Stimulated activated CD4-positive, alpha-beta T cell treated with anti-CD3 and anti-CD28 coated beads, Interleukin-2, amount 100 ng/mL, for 48 hours (primary cell): Measurements from ENCODE around the gene UBE2R2.

ENCODE experiments used
- DNase-seq, 2 donors: peaks; one replicate each; pipeline ENCODE4 v3.0.0-alpha.2; 2020

UBE2R2 gene

DNA sequence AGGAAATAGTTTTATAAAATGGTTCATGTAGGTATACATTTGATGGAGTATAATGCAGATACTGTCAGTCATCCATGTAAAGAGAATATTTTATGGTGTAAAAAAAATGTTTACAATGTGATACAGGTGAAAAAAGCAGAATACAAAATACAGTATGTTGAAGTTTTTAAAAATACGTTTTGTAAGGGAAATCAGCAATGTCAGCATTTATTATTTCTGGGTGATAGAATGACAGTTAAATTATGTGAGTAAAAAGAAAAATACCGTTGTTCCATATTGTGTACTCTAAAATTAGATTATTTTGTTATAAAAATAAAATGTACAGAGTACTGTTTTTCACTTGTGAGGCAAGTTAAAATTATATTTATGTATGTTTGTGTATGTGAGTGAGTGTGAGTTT is 69.0 kb downstream of the UBE2R2 start:
- DNase-seq = no peak

DNA sequence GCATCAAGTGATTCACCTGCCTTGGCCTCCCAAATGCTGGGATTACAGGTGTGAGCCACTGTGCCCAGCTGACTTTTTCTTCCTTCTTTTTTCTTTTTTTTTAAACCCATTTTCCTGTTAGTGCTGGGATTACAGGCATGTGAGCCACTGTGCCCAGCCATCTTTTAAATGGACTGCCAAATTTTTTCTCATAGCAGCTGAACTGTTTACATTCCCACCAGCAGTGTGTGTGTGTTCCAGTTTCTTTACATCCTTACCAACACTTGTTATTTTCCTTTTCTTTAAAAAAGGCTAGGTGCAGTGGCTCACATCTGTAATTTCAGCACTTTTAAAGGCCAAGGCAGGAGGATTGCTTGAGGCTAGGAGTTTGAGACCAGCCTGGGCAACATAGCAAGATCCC is 76.9 kb downstream of the UBE2R2 start:
- no peak for DNase-seq

DNA sequence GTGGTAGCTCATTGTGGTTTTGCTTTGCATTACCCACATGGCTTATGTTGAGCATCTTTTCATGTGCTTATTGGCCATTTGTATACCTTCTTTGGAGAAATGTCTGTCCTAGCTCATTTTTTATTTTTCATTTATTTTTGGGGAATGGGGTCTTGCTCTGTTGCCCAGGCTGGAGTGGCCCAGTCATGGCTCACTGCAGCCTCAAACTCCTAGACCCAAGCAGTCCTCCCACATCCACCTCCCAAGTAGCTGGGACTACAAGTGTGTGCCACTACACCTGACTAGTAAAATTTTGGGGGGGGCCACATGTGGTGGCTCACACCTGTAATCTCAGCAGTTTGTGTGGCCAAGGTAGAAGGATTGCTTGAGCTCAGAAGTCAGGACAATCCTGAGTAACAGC is 77.4 kb downstream of the UBE2R2 start:
- DNase-seq = no peak

DNA sequence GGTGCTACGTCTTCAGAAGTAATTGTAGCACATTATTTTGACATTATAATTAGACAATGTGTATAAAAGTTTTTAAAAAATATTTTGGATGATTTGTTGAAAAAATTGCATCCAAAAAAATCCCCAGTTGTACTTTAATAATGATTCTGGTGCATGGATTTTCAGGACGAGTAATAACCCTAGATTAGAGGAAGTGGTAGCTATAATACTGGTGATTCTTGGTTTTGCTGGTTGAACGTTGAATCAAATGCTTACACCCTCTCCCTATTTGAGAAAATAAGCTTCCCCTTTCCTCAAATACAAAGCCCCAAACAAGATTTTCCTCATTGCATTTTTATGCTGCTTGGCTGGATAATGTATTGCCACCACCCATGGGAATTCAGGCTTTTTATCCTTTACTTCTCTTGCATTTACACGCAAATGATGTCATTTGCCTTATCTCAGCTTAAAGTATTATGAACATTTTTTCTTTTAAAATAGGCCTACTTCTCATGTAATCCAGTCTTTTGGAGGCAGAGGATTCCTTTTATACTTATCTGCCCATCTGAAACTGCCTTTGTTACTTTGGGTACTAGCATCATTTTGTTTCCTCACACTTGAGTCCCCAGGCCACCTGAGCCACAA is 86.3 kb downstream of the UBE2R2 start:
- no peak for DNase-seq

DNA sequence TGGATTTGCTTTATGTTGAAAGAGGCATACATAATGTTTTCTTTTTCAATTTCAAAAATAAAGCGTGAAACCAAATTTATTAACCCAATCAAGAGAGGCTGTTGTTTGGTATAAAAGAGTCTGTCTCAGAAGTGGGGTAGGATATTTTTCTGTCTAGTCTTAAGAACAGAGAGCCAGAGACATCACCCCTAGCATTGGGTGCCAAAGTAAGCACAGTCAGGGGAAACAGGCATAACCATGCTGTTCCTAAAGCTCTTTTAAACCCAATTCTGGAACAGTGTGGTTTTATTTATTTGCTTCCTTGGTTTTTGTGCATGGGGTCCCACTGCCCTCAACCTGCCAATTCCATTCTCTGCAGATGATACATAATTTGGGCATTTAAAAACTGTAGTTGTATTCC is 88.2 kb downstream of the UBE2R2 start:
- no peak for DNase-seq

DNA sequence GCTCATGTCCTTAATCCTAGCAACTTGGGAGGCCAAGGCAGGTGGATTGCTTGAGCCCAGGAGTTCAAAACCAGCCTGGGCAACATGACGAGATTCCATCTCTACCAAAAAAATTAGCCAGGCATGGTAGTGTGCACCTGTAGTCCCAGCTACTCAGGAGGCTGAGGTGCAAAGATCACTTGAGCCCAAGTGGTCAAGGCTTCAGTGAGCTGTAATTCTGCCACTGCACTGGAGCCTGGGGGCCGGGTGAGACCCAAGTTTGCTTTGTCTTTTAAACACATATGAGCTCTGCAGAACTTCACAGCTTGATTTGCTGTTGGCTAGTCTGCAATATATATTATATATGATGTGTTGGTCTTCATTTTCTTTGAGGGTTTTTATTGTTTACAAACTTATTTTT is 89.8 kb downstream of the UBE2R2 start:
- DNase-seq = no peak

DNA sequence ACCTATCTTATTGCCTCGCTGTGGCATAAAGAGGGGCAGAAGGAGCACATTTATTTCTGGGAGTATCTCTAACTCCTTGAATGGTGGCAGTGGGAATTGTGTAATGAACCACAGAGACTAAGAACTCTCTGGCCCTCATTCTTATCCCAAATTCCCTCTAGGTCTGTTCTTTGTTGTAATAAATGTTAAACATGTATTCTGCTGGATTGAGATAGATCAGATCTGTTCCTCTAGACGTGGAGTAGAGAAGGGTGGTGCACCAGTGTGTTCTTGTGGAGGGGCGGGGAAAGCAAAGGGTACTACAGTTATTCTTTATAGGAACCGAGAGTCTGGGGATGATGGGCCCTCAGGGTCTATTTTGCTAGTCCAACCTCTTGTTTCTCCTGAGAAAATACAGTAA is 90.4 kb downstream of the UBE2R2 start:
- no peak for DNase-seq

DNA sequence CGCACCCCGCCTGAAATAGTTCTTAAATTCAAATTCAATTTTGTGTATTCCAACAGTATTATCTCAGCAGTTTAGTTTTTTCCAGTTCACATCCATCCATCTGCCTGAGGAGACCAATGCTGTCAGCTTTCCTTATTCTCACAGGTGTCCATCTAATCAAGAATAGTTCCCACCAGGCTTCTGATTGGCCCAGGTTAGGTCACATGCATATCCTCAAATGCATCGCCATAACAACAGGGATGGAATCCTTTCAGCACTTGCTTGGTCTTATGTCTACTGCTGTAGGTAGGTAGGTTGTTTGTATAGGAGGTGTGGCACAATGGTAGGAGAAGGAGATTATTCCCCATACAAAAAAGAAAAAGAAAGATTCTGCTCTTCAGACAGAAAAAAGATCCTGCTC is 91.2 kb downstream of the UBE2R2 start:
- DNase-seq = no peak

DNA sequence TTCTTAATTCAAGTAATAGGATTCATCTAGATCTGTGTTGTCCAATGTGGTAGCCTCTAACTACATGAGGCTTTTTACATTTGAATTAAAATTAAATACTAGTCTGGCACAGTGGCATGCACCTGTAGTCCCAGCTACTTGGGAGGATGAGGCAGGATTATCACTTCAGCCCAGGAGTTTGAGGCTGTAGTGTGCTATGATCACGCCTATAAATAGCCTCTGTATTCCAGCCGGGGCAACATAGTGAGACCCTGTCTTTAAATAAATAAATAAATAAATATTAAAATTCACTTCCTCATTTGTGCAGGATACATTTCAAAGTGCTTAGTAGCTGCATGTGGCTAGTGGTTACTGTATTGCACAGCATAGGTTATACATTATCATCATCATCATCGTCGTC is 91.8 kb downstream of the UBE2R2 start:
- DNase-seq = no peak

DNA sequence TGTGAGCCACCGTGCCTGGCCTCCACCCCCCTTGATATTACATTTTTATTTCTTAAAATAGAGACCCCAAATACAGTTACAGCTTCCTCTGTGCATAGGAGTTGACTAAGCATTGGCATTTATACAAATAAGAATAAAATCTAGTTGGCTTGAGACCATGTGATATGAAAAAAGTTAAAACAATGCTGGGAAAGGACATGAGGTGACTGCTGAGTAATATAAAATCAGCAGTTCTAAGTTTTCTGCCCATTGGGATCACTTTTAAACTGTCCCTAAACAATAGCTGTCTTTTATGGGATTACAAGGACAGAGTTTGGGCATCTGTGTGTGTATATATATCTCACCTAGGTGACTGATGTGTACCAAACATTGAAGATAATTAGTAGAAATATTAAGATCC is 96.6 kb downstream of the UBE2R2 start:
- no peak for DNase-seq

DNA sequence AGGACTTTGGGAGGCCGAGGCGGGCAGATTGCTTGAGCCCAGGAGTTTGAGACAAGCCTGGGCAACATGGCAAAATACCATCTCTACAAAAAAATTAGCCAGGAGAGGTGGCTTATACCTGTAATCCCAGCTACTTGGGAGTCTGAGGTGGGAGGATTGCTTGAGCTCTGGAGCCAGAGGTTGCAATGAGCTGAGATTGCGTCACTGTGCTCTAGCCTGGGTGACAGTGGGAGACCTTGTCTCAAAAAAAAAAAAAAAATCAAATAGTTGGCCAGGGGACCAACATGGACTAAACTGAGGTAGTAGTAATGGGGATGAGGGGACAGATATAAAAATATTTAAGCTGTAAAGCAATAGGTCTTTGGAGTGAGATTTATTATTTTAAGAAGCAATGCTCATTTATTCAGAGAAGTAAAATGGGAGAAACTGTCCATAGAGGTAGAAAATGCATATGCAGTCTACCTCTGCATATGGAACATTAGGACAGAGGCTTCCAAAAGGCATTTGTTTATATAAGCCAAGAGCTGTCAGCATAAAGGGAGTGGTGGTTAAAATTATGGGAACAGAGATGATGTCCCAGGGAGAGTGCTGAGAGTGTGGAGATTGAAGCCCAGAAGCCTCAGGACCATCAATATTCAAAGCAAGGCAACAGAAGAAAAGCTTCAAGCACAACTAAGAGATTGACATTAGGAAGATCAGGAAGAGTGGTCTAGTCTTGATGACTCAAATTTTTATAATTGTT is 98.1 kb downstream of the UBE2R2 start:
- no peak for DNase-seq

DNA sequence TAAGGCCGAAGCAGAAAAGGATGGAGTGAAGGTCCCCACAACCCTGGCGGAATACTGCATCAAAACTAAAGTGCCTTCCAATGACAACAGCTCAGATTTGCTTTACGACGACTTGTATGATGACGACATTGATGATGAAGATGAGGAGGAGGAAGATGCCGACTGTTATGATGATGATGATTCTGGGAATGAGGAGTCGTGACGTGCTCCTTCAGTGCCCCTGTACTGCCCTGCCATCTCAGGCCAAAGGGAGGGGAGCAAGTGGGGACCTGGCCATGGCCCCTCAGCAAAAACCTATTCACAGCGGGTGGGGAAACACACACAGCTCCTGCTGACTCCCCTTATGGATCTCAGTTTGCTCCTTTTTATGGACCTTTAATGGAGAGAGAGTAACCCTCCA is 100.1 kb downstream of the UBE2R2 start:
- DNase-seq = no peak

DNA sequence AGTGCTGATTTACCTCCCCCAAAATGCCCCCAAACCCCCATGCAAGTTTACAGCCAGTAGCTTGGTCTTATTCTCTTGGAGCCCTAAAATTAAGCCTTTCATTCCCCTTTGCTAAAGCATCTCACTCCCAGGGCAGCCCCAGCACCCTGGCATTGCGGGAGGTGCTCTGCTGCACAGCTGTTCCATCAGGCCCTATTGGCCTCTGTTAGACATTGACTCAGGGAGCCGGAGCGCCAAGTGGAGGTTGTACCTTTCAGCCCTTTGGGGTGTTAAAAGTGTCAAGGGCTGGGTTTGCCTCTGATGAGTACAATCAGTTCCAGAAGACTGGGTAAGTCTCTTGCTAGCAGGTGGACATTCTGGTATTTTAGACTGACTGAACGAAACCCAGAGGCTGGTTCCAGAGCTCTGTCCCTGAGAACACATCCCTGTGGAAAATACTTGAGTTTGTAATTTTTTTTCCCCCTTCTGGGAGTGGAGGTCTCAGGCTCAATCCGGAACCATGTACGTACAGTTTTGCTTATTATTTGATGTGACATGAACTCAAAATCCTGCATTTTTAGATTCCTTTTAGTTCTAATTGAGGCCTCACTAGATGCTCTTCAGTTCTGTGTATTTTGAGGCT is 102.4 kb downstream of the UBE2R2 start:
- DNase-seq = no peak

DNA sequence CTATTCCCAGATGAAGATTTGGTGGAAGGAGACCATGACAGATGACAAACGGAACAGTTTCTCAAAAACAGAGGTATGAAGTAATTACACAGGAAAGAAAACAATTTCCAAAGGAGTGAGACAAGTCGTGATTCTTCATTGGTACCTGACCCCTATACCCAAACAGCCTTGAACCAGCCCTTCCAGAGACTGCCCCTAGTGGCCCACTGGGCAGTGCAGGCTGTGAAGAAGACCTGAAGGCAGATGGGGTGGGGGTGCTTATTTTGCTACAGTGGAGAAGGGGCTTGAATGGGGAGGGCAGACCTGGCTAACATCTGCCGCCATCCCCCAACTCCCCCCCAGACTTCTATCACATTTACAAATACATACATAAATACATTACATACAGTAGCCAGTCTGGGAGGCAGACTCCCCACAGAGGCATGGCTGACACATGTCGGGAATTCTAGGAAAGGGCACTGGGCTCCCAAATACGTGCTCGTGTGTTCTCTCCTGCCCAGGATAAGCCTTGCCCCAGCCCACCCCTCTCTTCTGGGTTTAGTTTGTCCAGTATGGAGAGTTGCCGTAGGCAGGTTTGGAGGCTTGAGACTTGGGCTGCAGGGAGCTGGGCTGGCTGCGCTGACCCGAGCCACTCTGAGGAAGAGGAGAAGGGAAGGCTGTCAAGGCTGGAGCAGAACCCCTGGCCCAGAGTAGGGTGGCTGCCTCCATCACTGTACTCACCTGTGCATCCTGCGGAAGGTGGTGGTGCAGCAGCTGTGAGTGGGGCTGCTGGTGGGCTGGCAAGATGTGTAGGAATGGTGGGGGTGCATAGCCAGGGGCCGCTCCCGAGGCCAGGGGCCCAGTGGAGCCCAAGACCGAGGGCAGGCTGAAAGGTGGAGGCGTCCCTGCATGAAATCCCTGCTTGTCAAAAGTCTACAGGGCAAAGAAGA is 105.3 kb downstream of the UBE2R2 start:
- peak in 1 of 2 donors; percentile 26 for DNase-seq

DNA sequence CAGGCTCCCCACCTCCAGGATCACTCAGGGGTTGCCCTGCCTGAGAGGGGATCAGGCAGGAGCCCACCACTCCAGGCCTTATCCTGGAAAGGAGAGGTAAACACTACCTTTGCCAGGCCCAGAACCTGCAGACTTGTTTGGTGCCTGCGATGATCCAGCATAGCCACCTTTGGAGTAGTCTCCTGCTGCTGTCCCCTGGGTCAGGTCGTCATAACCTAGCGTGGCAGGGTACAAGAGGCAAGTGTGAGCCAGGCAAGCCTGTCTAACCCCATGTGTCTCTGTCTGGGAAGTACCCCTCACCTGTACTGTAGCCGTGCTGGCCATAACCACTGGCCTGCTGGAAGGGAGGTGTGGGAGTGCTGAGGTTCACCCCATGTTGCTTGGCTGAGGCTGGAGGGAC is 106.1 kb downstream of the UBE2R2 start:
- DNase-seq = no peak

DNA sequence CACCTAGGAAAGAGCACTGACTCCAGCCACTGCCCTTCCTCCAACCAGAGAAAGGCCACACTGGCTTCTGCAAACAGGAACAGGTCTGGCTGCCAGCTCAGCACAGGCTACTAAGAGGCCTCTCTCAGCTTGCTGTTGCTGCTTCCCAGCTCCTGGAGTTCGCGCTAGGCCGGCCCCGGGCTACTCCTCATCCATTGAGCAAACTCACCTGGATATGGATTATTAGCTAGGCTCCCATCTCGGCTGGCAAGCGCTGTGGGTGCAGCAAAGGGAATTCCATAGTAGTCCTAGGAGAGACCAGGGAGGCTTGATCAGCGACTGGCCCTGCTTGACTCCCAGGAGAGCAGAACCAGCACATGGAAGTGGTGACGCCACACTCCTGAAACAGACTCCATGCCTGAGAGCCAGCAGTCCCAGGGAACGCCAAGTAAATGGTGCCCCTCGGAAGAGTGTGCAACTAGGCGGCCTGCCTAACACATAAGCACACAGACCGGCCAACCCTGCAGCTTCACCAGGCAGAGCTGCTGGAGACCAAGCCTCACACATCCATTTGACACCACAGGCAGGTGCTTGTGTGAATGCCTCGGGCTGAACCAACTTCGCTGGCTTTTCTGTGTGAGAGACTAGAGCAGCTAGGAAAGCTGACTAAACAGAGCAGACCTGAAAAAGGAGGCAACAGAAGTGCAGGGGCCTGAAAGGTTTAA is 107.2 kb downstream of the UBE2R2 start:
- no peak for DNase-seq

DNA sequence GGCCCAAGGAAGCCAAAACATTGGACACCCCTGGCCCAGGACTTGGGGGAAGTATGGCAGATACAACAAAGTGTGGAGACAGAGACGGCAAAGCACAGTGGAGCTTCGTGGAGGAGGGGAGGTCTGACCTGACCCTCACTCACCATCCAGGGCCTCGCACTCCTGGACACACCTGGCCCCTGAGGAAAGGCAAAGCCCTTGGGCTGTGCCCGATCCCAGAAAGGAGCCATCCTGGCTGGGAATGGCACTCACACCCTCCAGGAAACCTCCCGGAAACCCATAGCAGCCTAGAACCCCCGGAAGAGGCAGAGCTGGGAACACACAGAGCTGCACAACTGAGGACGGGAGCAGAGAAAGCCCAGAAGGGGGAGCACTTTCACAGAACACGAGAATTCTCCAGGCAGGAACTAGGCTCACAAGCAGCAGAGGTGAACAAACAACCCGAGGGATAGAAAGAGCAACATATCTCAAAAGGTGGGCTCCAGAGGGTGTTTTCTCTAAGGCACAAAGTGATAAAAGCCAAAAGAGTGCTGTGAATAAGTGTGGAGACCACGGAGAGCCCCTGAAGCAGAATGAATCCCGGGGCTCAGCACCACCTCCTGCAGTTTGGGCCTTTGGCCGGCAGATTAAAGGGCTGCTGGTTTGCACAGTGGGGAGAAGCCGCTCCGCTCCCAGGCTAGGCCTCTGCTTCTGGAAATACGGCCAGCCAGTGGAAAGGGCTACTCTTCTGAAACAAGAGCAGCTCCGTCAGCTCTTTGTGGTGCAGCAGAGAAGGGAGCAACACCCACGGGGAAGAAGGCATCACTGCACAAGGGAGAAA is 108.2 kb downstream of the UBE2R2 start:
- DNase-seq = peak in 1 of 2 donors; percentile 19

DNA sequence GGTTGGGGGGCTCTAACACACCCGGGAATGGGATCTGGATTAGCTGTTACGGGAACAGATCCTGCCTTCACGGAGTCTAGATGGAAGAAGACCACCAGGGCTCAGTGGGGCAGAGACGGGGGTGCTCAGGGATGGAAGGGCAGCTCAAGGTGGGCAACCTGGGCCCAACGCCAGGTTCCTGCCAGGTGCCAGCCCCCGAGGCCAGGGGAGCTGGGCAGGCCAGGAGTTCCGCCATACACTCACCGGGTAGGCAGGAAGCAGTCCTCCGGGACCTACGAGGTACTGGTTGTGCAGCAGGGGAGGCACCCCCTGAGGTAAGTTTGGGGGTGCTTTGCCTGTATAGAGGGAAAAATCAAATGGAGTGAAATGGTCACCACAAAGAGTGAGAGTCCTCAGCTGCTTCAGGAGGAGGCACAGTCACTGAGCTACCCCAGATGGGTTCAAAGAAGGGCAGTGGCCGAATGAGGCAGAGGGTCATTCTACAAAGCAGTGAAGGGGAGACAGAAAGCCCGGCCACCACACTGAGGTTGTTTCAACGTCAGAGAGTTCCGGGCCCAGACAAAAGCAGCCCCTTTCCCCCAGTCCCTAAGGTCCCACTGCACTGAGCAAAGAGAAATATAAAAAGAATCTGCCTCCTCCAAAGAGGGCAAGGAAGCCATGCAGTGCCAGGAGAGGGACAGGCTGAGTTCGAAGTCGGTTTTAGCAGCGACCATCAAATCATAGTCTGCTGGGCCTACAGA is 110.0 kb downstream of the UBE2R2 start:
- DNase-seq = no peak

DNA sequence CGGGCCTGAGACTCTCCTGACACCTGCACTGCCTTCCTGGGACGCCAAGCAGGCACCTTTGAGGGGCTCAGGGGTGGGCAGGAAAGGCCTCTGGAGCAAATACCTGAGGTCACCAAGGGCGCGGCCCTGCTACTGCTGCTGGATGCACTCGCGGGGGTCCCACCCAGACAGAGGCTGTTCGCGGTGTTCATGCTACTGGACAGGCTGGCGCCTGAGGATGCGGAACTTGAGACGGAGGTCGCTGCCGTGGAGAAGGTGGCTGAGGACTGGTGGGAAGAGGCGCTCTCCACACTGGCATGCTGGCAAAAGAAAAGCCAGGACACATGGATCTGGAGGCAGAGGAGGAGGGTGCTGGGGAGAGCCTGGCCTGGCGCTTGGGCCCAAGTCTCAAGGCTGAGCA is 110.7 kb downstream of the UBE2R2 start:
- DNase-seq = no peak

DNA sequence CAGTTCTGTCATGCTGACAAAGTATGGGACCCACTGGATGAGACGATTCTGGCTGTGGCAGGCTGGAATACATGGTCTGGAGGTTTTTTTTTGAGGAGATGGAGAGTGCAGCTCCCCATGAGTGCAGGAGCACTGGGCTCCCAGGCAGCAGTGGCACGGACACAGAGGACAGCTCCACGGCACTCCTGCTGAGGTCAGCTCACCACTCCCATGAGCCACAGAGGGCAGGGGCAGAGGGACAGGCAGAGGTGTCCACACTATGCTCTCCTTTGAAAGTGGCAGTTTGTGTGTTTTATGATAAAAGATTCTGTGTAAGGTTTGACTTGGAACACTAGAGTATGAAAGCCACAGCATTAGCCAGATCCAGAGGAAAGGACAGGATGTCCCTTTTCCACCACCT is 114.4 kb downstream of the UBE2R2 start:
- DNase-seq = no peak
